ENCODE results near the gene GRB10. TPM values are rescaled to one million over a fixed set of nuclear protein-coding genes. Genes with fewer than 3 reads are reported as not detected.
A peak's percentile ranks its signal among the peaks of the same experiment; 100 is the strongest.

The GRB10 gene
- total and polyA plus RNA-seq, 4 donors = 11.6 to 68.6 (median 41.0) TPM

GRCh38 chr7:50564640-50565558 is 217.8 kb downstream of the GRB10 start, which contains the start of gene DDC:
TSS of gene DDC (minus strand) at chr7:50565405. CDS start at chr7:50544085, 21,320 bp downstream.
- TF ChIP-seq CTCF (IDR thresholded peaks at IDR 0.05; ENCODE audit: control extremely low read depth, extremely low read depth) = no peak
- H3K9me3 ChIP-seq (ENCODE audit: control insufficient read depth in 4 of 4, insufficient read depth in 3 of 4, low read length in 3 of 4) = peaks cover 0 to 3% (median 0%) of the 10 kb centered on the region in 4 donors
- H3K9ac ChIP-seq (ENCODE audit: insufficient read depth in 1 of 2, low read length in 2 of 2) = no peak within 1 kb of the TSS
- peak; percentile 42 for ATAC-seq (ENCODE audit: insufficient read depth, low FRiP score)
- 68 to 76% methylated on average over 8 of the region's 8 CpGs for WGBS, 2 donors
- no peaks in the 10 kb centered on the region for H3K27me3 ChIP-seq (ENCODE audit: control insufficient read depth in 3 of 3, insufficient read depth in 3 of 3, low read length in 2 of 3)
- H3K27ac ChIP-seq (ENCODE audit: low read depth in 1 of 2, low read length in 1 of 2) = no peak within 1 kb of the TSS
- peak in 1 of 3 donors; percentile 45 for DNase-seq
- no peaks in the 10 kb centered on the region for H3K36me3 ChIP-seq (ENCODE audit: control insufficient read depth in 4 of 4, insufficient read depth in 4 of 4, low read length in 4 of 4)
- H3K4me3 ChIP-seq = no peak within 1 kb of the TSS
- peaks cover 0 to 17% (median 0%) of the 10 kb centered on the region in 5 donors for H3K4me1 ChIP-seq (ENCODE audit: control insufficient read depth in 5 of 5, insufficient read depth in 5 of 5, low read length in 5 of 5)

- no peak for DNase-seq
- H3K4me1 ChIP-seq (ENCODE audit: control insufficient read depth in 5 of 5, insufficient read depth in 5 of 5, low read length in 5 of 5) = peaks cover 0 to 17% (median 0%) of the 10 kb centered on the region in 5 donors
- H3K4me3 ChIP-seq = no peak overlapping the region
- H3K36me3 ChIP-seq (ENCODE audit: control insufficient read depth in 4 of 4, insufficient read depth in 4 of 4, low read length in 4 of 4) = no peaks in the 10 kb centered on the region
- no peak overlapping the region for H3K27ac ChIP-seq (ENCODE audit: low read depth in 1 of 2, low read length in 1 of 2)
- no peak for ATAC-seq (ENCODE audit: insufficient read depth, low FRiP score)
- H3K9ac ChIP-seq (ENCODE audit: insufficient read depth in 1 of 2, low read length in 2 of 2) = no peak overlapping the region
- H3K27me3 ChIP-seq (ENCODE audit: control insufficient read depth in 3 of 3, insufficient read depth in 3 of 3, low read length in 2 of 3) = no peaks in the 10 kb centered on the region
- peaks cover 0 to 3% (median 0%) of the 10 kb centered on the region in 4 donors for H3K9me3 ChIP-seq (ENCODE audit: control insufficient read depth in 4 of 4, insufficient read depth in 3 of 4, low read length in 3 of 4)
- TF ChIP-seq CTCF (IDR thresholded peaks at IDR 0.05; ENCODE audit: control extremely low read depth, extremely low read depth) = no peak
- 83 to 88% methylated on average over 8 of the region's 8 CpGs for WGBS, 2 donors
Measured at GRCh38 chr7:50564171-50564570, 218.5 kb downstream of the GRB10 start.

GRCh38 chr7:50562136-50562535 is 220.6 kb downstream of the GRB10 start:
- H3K27me3 ChIP-seq (ENCODE audit: control insufficient read depth in 3 of 3, insufficient read depth in 3 of 3, low read length in 2 of 3) = no peaks in the 10 kb centered on the region
- no peak overlapping the region for H3K4me3 ChIP-seq
- H3K9ac ChIP-seq (ENCODE audit: insufficient read depth in 1 of 2, low read length in 2 of 2) = no peak overlapping the region
- H3K27ac ChIP-seq (ENCODE audit: low read depth in 1 of 2, low read length in 1 of 2) = no peak overlapping the region
- no peaks in the 10 kb centered on the region for H3K9me3 ChIP-seq (ENCODE audit: control insufficient read depth in 4 of 4, insufficient read depth in 3 of 4, low read length in 3 of 4)
- WGBS, 2 donors = 85 to 89% methylated on average over 5 of the region's 5 CpGs
- no peak for ATAC-seq (ENCODE audit: insufficient read depth, low FRiP score)
- TF ChIP-seq CTCF (IDR thresholded peaks at IDR 0.05; ENCODE audit: control extremely low read depth, extremely low read depth) = no peak
- no peak for DNase-seq
- peaks cover 0 to 17% (median 0%) of the 10 kb centered on the region in 5 donors for H3K4me1 ChIP-seq (ENCODE audit: control insufficient read depth in 5 of 5, insufficient read depth in 5 of 5, low read length in 5 of 5)
- no peaks in the 10 kb centered on the region for H3K36me3 ChIP-seq (ENCODE audit: control insufficient read depth in 4 of 4, insufficient read depth in 4 of 4, low read length in 4 of 4)

Measured in lung (tissue), 12 donors.